H9 (cell line): ENCODE data around the gene OTUB1. TPM values are rescaled to one million over a fixed set of nuclear protein-coding genes. Genes with fewer than 3 reads are reported as not detected.

Experiments
- DNase-seq: peaks from one replicate; pipeline ENCODE4 v3.0.0-alpha.2; 2017
- H2AFZ ChIP-seq: one replicate; pipeline ENCODE4 v1.6.1; 2013; ENCODE audit warnings: mild to moderate bottlenecking, low read length, control low read depth, moderate library complexity
- H2AK5ac ChIP-seq: 2 replicates; pipeline ENCODE4 v1.6.1; 2013; ENCODE audit warnings: low read length, control low read depth, mixed read lengths; ENCODE audit not compliant: insufficient read length
- H2BK120ac ChIP-seq: one replicate; pipeline ENCODE4 v1.6.1; 2013; ENCODE audit warnings: low read depth, mild to moderate bottlenecking, low read length, control low read depth, inconsistent platforms; ENCODE audit not compliant: poor library complexity, severe bottlenecking
- H2BK12ac ChIP-seq: 2 replicates; pipeline ENCODE4 v1.6.1; 2013; ENCODE audit warnings: low read length, control low read depth, mixed read lengths, low read depth; ENCODE audit not compliant: insufficient read length
- H2BK15ac ChIP-seq: 2 replicates; pipeline ENCODE4 v1.6.1; 2013; ENCODE audit warnings: low read depth, low read length, control low read depth
- H2BK20ac ChIP-seq: one replicate; pipeline ENCODE4 v1.6.1; 2013; ENCODE audit warnings: low read depth, mild to moderate bottlenecking, low read length, control low read depth, inconsistent platforms; ENCODE audit not compliant: poor library complexity, severe bottlenecking
- H2BK5ac ChIP-seq: 2 replicates; pipeline ENCODE4 v1.6.1; 2013; ENCODE audit warnings: low read length, control low read depth, mixed read lengths; ENCODE audit not compliant: insufficient read length
- H3K14ac ChIP-seq: 2 replicates; pipeline ENCODE4 v1.6.1; 2013; ENCODE audit warnings: low read length, control low read depth; ENCODE audit not compliant: insufficient read depth
- H3K18ac ChIP-seq: 2 replicates; pipeline ENCODE4 v1.6.1; 2013; ENCODE audit warnings: low read depth, mild to moderate bottlenecking, mixed read lengths, low read length, control low read depth; ENCODE audit not compliant: insufficient read length
- H3K23ac ChIP-seq: 2 replicates; pipeline ENCODE4 v1.6.1; 2013; ENCODE audit warnings: low read length, control low read depth, mixed read lengths, low read depth; ENCODE audit not compliant: insufficient read length
- H3K23me2 ChIP-seq: 2 replicates; pipeline ENCODE4 v1.6.1; 2013; ENCODE audit warnings: low read depth, mild to moderate bottlenecking, mixed read lengths, low read length, control low read depth; ENCODE audit not compliant: insufficient read length, poor library complexity, severe bottlenecking
- H3K27ac ChIP-seq: 2 replicates; pipeline ENCODE4 v1.5.1; 2013; ENCODE audit warnings: low read length, control low read depth, mixed read lengths, low read depth; ENCODE audit not compliant: insufficient read length
- H3K27me3 ChIP-seq: 2 replicates; pipeline ENCODE4 v1.6.1; 2013; ENCODE audit warnings: low read length, control low read depth, inconsistent platforms; ENCODE audit not compliant: insufficient read depth
- H3K4ac ChIP-seq: 2 replicates; pipeline ENCODE4 v1.6.1; 2013; ENCODE audit warnings: low read depth, mild to moderate bottlenecking, control low read depth, inconsistent platforms, low read length, moderate library complexity
- H3K4me1 ChIP-seq: 2 replicates; pipeline ENCODE4 v1.6.1; 2013; ENCODE audit warnings: low read length, control low read depth, inconsistent platforms; ENCODE audit not compliant: insufficient read depth
- H3K4me2 ChIP-seq: 2 replicates; pipeline ENCODE4 v1.6.1; 2013; ENCODE audit warnings: low read length, control low read depth, mixed read lengths; ENCODE audit not compliant: insufficient read length, insufficient read depth
- H3K56ac ChIP-seq: 2 replicates; pipeline ENCODE4 v1.6.1; 2013; ENCODE audit warnings: low read depth, mild to moderate bottlenecking, mixed read lengths, low read length, control low read depth; ENCODE audit not compliant: insufficient read length
- H3K79me1 ChIP-seq: 2 replicates; pipeline ENCODE4 v1.6.1; 2013; ENCODE audit warnings: low read depth, mild to moderate bottlenecking, moderate library complexity, low read length, control low read depth, inconsistent platforms; ENCODE audit not compliant: insufficient read depth, poor library complexity, severe bottlenecking
- H3K79me2 ChIP-seq: 2 replicates; pipeline ENCODE4 v1.6.1; 2013; ENCODE audit warnings: low read length, control low read depth, inconsistent platforms; ENCODE audit not compliant: insufficient read depth
- H3K9ac ChIP-seq: 2 replicates; pipeline ENCODE4 v1.6.1; 2013; ENCODE audit warnings: low read length, control low read depth, mixed read lengths; ENCODE audit not compliant: insufficient read length; ENCODE audit errors: extremely low read depth
- H3K9me3 ChIP-seq: one replicate; pipeline ENCODE4 v1.6.1; 2013; ENCODE audit warnings: low read depth, low read length, inconsistent platforms; ENCODE audit not compliant: control insufficient read depth
- H3T11ph ChIP-seq: one replicate; pipeline ENCODE4 v1.6.1; 2013; ENCODE audit warnings: mild to moderate bottlenecking, low read length, control low read depth, inconsistent platforms
- H4K20me1 ChIP-seq: one replicate; pipeline ENCODE4 v1.6.1; 2013; ENCODE audit not compliant: control insufficient read depth, insufficient read length, insufficient read depth
- H4K5ac ChIP-seq: 2 replicates; pipeline ENCODE4 v1.6.1; 2013; ENCODE audit warnings: low read depth, mild to moderate bottlenecking, mixed read lengths, low read length, control low read depth; ENCODE audit not compliant: insufficient read length
- H4K8ac ChIP-seq: replicated peaks from 2 replicates; pipeline ENCODE4 v1.6.1; 2013; ENCODE audit warnings: low read length, control low read depth, mixed read lengths, low read depth; ENCODE audit not compliant: insufficient read length
- H4K91ac ChIP-seq: 2 replicates; pipeline ENCODE4 v1.6.1; 2013; ENCODE audit warnings: low read depth, mild to moderate bottlenecking, moderate library complexity, mixed read lengths, low read length, control low read depth; ENCODE audit not compliant: insufficient read length
- H3K27ac Mint-ChIP-seq, 3 experiments: 2 replicates in 2 of 3; 3 replicates in 1 of 3; pipeline ENCODE4 v1.8.0; 2020 to 2021; ENCODE audit warnings: mixed read lengths in 3 of 3, mild to moderate bottlenecking in 1 of 3, moderate library complexity in 1 of 3
- H3K27me3 Mint-ChIP-seq: 2 replicates; pipeline ENCODE4 v1.8.0; 2021; ENCODE audit warnings: low read depth, mild to moderate bottlenecking, moderate library complexity, mixed read lengths
- H3K36me3 Mint-ChIP-seq, 3 experiments: 2 replicates in 2 of 3; 3 replicates in 1 of 3; pipeline ENCODE4 v1.8.0; 2020 to 2021; ENCODE audit warnings: low read depth in 3 of 3, mixed read lengths in 3 of 3; ENCODE audit not compliant: insufficient read depth in 1 of 3
- H3K4me1 Mint-ChIP-seq, 2 experiments: 2 replicates each; pipeline ENCODE4 v1.8.0; 2020; ENCODE audit warnings: mixed read lengths in 2 of 2
- H3K4me3 Mint-ChIP-seq, 2 experiments: 2 replicates in 1 of 2; 3 replicates in 1 of 2; pipeline ENCODE4 v1.8.0; 2020 to 2021; ENCODE audit warnings: mild to moderate bottlenecking in 2 of 2, mixed read lengths in 2 of 2, moderate library complexity in 1 of 2
- H3K9me3 Mint-ChIP-seq, 2 experiments: 2 replicates in 1 of 2; 3 replicates in 1 of 2; pipeline ENCODE4 v1.8.0; 2020; ENCODE audit warnings: mild to moderate bottlenecking in 2 of 2, mixed read lengths in 2 of 2, moderate library complexity in 1 of 2
- WGBS: extraction: QIAGEN DNeasy Blood & Tissue Kit; methylation state at CpG from one replicate; pipeline ENCODE4 v1.1.7; 2013; ENCODE audit warnings: missing lambda C conversion rate, low lambda C conversion rate, mixed read lengths; ENCODE audit not compliant: insufficient read length; ENCODE audit errors: extremely low coverage; 5-methylcytosine and 5-hydroxymethylcytosine counted together
- total RNA-seq: library from RNA; stranded (reverse); gene quantifications from 2 replicates; pipeline ENCODE4 v1.2.1, GENCODE V29; 2021
- TF ChIP-seq, protein P1 (sequence below): fragments of 200-600 bp; sonication (generic); conservative IDR thresholded peaks from 3 replicates; pipeline ENCODE4 v1.8.0; 2021; ENCODE audit warnings: antibody characterized with exemption, mild to moderate bottlenecking

The OTUB1 gene
- total RNA-seq, 1 experiment from 2014 or later = 114 TPM

DNA sequence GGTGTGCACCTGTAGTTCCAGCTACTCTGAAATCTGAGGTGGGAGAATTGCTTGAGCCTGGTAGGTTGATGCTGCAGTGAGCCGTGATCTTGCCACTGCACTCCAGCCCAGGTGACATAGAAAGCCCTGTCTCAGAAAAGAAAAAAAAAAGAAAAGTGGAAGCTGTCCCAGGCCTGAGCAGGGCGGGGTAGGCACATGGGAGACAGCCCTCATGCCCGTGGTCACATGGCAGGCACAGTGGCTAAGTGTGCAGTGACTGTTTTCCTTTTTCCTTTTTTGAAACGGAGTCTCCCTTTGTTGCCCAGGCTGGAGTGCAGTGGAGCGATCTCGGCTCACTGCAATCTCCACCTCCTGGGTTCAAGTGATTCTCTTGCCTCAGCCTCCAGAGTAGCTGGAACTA lies 7.8 kb downstream of the OTUB1 start:
- WGBS = no CpG with 5 or more reads among the region's 6 CpGs
- H4K20me1 ChIP-seq = no peaks in the 10 kb centered on the region
- no peak overlapping the region for H3K4me2 ChIP-seq

More for the DNA sequence above, 7.8 kb downstream of the OTUB1 start:
- Histone ChIP-seq H3K18ac (no peak overlapping the region), H3K4me1 (no peaks in the 10 kb centered on the region), H3K79me1 (peaks cover 7% of the 10 kb centered on the region), H3K9ac (no peak overlapping the region), H3K27me3 (no peaks in the 10 kb centered on the region), H3K14ac (no peak overlapping the region), H2BK15ac (no peak overlapping the region), H4K91ac (no peak overlapping the region), H3K9me3 (no peaks in the 10 kb centered on the region), H3K79me2 (no peaks in the 10 kb centered on the region; the same call in 1 of the 2 replicates), H3K27ac (no peak overlapping the region), H3T11ph (no peak overlapping the region), H3K23me2 (peaks cover 2% of the 10 kb centered on the region), H2BK20ac (no peak overlapping the region), H2AFZ (no peak overlapping the region), H4K5ac (no peak overlapping the region), H2BK5ac (no peak overlapping the region), H4K8ac (no peak overlapping the region), H3K23ac (no peak overlapping the region), H3K4ac (no peak overlapping the region), H3K56ac (no peak overlapping the region), H2BK12ac (no peak overlapping the region), H2AK5ac (no peak overlapping the region), H2BK120ac (no peak overlapping the region)
- no peaks in the 10 kb centered on the region for H3K27me3 Mint-ChIP-seq
- no peak overlapping the region for H3K4me3 Mint-ChIP-seq
- no peak for DNase-seq
- H3K4me1 Mint-ChIP-seq = peaks cover 7 to 13% of the 10 kb centered on the region in 2 experiments
- no peak overlapping the region; a peak in 1 of 7 replicates for H3K27ac Mint-ChIP-seq
- TF ChIP-seq, protein P1, sequence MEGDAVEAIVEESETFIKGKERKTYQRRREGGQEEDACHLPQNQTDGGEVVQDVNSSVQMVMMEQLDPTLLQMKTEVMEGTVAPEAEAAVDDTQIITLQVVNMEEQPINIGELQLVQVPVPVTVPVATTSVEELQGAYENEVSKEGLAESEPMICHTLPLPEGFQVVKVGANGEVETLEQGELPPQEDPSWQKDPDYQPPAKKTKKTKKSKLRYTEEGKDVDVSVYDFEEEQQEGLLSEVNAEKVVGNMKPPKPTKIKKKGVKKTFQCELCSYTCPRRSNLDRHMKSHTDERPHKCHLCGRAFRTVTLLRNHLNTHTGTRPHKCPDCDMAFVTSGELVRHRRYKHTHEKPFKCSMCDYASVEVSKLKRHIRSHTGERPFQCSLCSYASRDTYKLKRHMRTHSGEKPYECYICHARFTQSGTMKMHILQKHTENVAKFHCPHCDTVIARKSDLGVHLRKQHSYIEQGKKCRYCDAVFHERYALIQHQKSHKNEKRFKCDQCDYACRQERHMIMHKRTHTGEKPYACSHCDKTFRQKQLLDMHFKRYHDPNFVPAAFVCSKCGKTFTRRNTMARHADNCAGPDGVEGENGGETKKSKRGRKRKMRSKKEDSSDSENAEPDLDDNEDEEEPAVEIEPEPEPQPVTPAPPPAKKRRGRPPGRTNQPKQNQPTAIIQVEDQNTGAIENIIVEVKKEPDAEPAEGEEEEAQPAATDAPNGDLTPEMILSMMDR = no peak
- H3K9me3 Mint-ChIP-seq = no peaks in the 10 kb centered on the region; a peak in 1 of 5 replicates
- peaks cover 46 to 84% (median 78%) of the 10 kb centered on the region in 3 experiments; a peak in 6 of 7 replicates for H3K36me3 Mint-ChIP-seq
